SK-N-DZ (cell line): Measurements from ENCODE around the gene ZMIZ1.

ENCODE experiments used
- DNase-seq: peaks from one replicate; pipeline ENCODE4 v3.0.0-alpha.2; 2015; ENCODE audit warnings: low spot score

The ZMIZ1 gene

DNA sequence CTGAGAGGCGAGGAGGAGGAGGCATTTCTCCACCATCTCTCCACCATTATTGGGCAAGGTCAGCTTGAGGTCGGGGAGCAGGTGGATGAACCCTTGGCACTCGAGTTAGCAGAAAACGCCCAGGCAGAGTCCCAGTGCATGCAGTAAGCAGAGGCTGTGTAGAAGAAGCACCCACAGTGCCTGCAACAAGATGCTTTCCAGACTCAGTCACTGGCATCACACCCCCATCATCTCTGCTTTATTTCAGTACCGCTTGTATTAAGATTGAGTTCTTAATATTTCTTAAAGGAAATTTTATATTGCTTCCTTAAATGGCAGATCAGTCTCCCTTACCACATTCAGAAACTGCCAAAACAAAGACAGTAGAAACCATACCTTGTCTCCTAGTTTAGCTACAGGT lies 156.2 kb downstream of the ZMIZ1 start:
- DNase-seq: no peak

DNA sequence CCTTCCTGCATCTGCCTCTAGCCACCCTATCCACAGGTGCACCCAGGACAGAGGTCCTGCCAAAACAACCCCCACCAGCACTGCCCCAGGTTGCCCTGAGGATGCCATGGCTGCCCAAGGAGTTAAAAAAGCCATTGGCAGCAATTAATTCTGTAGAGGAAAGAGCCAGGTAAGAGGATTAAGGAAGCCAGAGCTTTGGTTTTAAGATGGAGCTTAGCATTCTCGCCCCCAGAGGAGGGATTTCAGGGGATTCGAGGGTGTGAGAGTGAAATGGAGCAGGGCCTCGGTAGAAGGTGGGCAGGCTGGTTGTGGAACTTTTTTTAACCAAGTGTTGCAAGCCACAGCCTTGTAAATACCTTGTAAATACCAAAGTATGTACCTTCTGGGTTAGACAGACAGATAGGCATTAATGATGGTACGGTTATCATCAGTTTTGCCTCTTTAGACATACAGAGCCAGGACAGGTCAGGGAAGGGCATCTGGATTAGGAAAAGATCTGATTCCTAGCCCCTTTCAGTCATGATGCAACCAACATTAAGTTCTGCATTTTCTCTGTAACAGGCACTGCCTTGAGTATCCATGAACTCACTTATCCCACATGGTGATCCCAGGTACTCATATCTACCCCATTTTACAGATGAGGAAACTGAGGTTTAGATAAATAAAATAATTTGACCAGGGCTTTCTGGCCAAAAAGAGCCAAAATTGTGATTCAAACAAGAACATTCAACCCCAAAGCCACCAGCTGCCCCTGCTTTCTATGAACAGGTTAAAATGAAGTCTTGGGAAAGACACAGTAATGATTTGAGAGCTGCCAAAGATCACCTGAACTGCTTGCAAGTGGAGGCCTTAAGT lies 157.9 kb downstream of the ZMIZ1 start:
- DNase-seq: no peak

DNA sequence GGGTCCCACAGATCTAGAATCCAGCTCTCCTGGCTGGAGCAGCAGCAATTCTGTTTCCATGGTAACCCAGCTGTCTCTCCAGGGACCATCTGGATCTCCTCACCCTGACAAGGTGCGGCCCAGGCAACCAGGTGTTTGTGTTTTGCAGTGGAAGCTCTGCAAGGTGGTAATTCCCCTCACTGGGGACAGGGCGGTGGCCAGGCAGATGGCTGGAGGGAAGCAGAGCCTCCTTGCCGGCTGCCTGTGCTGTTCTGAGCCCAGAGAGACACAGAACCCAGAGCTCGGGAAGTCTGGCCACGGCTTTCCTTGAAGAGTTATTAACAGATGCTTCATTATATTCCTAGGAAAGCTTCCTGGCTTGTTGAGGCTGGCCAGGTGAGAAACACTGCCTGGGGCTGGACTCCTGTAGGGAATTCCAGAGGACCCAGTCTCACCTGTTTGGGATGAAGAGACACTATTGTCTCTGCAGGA lies 160.3 kb downstream of the ZMIZ1 start:
- peak; percentile 95 for DNase-seq

GRCh38 chr10:79229830-79230327 lies 161.1 kb downstream of the ZMIZ1 start:
- DNase-seq: no peak

DNA sequence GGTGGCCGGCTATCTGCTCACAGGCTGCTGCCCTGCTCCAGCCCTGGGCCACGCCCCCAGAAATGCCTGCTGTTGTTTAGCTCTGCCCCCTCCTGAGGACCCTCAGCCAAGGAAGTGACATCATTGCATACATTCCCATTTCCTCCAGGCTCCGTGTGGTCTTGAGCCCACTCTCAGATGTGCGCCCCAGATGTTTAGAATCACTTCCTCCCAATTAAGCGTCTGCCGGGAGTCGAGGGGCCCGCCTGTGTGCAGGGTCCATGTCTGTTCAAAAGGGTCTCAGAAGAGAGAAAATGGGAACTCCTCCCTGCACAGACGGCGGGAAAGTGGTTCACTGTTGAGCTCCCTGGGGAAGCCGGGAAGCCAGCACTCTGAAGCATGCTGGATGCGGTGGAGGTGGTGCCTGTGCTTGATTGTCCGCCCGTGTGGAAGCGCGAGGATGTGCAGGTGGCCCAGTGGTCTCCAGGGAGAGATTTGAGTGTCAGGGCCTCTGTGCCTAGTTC lies 161.6 kb downstream of the ZMIZ1 start:
- DNase-seq: peak; percentile 90

- DNase-seq: no peak
Measured at GRCh38 chr10:79230850-79231249, 162.1 kb downstream of the ZMIZ1 start.

DNA sequence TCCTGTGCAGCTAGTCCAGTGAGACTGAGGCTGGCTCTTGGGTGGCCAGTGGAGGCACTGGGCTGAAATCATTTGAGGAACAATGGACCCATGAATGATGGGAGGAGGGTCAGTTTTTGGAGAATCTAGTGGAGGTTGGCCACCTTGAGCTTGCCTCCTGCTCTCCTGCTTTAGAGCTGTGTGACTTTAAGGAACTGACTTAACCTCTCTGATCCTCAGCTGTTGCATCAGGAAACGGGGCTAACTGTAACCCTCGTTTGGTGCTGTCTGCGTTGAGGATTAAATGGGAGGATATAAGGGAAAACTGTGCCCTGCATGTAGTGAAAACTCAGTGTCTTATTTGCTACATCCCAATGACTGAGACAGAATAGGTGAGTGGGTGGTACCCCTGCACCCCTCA lies 163.1 kb downstream of the ZMIZ1 start:
- DNase-seq: no peak

DNA sequence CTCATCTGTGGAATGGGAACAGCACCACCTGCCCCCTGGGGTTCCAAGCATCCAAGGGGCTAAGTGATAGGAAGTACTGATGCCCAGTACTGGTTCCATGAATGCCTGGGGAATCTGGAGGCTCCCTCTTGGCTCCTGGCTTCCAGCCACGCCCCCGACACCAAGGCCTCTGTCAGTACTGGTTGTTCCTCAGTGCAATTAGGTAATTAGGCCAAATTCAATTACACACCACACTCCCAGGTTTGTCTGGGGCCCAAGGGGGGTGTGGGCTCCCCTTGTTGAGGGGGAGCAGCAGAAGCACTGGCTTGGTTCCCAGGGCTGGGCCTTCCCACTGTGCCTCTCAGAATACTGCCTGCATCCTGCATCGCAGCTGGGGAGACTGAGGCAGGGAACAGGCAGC lies 164.1 kb downstream of the ZMIZ1 start:
- no peak for DNase-seq

GRCh38 chr10:79234391-79235315 lies 165.9 kb downstream of the ZMIZ1 start:
- DNase-seq: no peak

DNA sequence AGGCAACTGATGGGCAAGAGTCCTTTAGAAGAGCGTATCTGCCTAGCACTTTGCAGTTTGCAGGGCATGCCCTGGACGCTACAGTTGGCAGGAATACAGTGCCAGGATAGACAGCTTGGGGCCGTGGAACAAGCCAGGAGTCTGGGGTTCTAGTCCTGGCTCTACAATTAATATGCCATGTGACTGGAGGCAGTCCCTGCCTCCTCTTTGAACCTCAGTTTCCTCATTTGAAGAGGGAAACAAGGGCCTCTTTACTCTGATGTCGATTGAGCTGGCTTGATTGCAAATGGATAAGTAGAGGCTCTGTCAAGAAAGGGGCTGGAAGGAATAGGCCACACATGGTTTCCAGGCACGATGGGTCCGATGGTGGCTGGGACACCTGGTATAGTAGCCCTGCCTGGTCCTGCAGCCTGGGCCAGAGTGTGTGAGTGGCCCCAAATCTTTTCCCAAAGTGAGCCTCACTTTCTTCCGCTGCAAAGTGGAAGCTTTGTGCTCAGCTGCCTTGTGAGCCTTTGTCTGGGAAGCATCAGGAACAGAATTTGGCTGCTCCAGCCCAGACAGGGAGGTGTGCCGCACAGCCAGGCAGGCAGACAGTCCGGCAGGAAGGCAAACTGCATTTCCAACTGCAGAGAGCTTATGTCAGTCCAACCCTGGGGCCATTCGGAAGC lies 167.1 kb downstream of the ZMIZ1 start:
- DNase-seq: no peak

DNA sequence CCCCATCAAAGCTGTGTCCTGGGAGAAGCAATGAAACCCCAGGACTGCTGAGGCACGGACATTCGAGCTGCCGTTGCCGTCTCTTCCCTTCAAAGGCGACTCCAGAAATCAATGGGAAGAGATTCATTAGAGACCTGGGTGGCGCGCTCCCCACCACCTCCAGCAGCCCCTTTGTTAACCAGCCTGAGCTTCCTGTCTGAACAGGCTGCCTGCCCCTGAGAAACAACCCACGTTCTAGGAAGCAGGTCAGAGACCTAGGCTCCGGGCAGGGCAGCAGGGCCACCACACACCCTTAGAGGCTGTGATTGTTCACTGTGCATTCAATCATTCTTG lies 167.6 kb downstream of the ZMIZ1 start:
- no peak for DNase-seq

- DNase-seq: no peak
Measured at GRCh38 chr10:79237454-79238157, 168.8 kb downstream of the ZMIZ1 start.

DNA sequence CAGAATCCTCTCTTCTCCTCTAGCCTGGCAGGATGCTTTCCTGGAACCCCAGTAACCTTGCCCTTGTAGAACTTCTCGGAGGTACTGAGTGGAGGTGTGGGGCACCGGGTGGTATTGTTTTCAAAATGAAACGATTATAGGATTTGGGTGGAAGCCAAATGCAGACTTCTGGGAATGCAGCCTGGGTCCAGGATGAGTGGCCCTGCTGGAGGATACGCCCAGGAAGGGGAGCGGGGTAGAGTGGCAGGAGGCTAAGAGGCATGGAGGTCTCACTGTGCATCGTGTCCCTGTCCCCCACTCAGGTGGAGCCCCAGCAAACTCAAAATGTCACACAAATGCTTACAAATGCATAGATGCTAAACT lies 169.4 kb downstream of the ZMIZ1 start:
- no peak for DNase-seq

DNA sequence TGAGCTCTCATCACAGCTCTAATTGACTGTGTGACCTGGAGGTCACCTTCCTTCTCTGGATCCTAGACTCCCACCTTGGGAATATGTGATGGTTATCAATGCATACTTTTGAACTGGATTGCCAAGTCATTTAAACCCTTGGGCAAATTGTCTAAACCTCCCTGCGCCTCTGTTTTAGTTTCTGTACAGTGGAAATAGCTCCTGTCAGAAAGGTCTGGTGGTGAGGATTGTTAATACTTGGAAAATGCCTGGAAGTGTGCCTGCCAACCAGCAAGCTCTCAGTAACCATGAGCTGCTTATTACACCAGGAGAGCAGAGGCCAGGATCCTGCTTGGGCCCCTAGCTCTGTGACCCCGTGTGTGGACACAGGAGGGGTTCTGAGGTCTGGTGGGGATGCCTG lies 169.8 kb downstream of the ZMIZ1 start:
- DNase-seq: no peak

- DNase-seq: peak; percentile 82
Measured at GRCh38 chr10:79239275-79239779, 170.6 kb downstream of the ZMIZ1 start.

DNA sequence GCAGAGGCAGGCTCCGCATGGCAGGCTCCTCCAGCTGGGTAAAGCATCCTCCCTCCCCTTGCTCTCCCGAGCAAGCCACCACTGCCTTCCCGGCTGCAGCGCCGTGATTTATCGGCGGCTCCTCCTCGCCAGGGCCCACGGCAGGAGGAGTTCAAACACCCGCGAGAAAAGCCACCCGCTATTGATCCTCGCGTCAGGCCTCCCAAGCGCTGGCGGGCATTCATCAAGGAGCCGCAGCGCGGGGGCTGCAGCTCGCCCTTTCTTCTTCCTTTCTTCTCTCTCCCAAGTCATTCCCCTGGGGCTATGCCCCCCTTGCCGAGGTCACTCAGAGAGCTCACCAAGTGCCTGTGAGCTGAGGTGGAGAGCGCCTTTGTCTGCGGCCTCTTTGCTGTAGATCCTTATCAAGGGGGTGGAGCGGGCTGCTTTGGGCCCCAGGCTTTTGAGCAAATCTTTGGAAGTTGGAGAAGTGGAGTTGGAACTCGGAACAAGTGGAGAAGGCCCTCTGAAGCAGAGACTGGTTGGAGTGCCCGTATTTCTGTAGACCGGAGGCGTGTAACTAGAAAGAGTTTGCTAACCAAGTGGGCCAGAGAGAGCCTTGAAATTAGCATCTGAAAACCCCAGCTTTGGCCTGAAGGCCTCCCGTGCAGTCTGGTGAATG lies 171.3 kb downstream of the ZMIZ1 start:
- DNase-seq: peak; percentile 93

DNA sequence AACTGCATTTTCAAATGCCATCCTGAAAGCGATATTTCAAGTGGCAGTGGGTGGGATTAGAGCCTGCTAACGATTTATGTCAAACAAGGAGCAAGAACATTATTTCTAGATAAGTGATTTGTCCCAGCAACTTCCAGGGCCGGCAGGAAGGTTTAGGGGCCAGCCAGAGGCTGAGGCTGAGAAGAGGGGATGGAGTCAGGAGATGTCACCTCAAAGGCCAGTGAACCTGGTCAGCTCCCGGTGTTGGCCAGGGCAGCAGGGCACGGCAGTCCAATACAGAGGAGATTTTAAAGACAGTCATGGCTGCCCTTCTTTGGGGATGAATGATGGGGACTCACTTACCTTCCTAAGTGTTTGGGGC lies 172.8 kb downstream of the ZMIZ1 start:
- DNase-seq: no peak

GRCh38 chr10:79241990-79242619 lies 173.3 kb downstream of the ZMIZ1 start:
- DNase-seq: peak; percentile 64

DNA sequence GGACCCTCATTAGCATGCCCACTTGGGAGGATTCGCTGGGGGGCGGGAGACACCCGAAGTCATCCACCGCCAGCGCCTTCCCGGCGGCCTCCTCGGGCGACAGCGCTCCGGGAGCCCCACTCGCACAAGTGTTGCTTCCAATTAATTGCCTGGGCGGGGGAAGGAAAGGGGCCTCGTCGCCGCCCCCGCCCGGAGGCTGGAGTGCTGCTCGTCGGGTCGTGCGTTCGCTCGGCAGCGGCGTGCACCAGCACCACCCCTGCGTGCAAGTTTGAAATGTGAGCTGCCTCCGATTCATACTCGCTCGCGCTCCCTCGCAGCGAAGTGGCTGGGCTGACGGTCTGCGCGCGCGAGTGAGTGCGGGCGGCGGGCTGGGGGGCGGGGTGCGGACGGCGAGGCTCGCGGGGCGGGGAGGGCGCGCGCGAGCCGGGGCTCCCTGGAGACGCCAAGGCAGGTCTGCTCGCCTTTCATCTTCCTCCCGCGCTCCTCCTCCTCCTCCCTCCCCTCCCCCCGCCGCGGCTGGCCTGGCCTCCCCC lies 173.9 kb downstream of the ZMIZ1 start:
- peak; percentile 88 for DNase-seq
